WTC11 (cell line): Measurements from ENCODE around the gene ACBD4. TPM values are rescaled to one million over a fixed set of nuclear protein-coding genes. Genes with fewer than 3 reads are reported as not detected.

Experiments
- ATAC-seq: fragments of 200-7000 bp; cut with Tn5 transposase; 2 replicates; pipeline ENCODE4 v1.10.0; 2021; ENCODE audit warnings: mild to moderate bottlenecking, moderate library complexity
- CTCF ChIA-PET: fragments of 300-600 bp; sonication (Branson Sonifier 250); formaldehyde crosslinking; loops from one replicate; lab custom pipeline; 2021; ENCODE audit warnings: antibody characterized with exemption; lab: Charles Lee
- POLR2A ChIA-PET: fragments of 350-600 bp; sonication (Branson Sonifier 250); formaldehyde crosslinking; loops from one replicate; lab custom pipeline; 2021; ENCODE audit warnings: antibody characterized with exemption; lab: Charles Lee
- DNase-seq: peaks from one replicate; pipeline ENCODE4 v3.0.0; 2021; ENCODE audit warnings: low spot score
- H3K27ac Mint-ChIP-seq: 2 replicates; pipeline ENCODE4 v1.8.0; 2021; ENCODE audit warnings: mixed read lengths
- H3K27me3 Mint-ChIP-seq: 2 replicates; pipeline ENCODE4 v1.8.0; 2021; ENCODE audit warnings: low read depth, mild to moderate bottlenecking, moderate library complexity, mixed read lengths
- H3K36me3 Mint-ChIP-seq: 2 replicates; pipeline ENCODE4 v1.8.0; 2021; ENCODE audit warnings: mixed read lengths
- H3K4me1 Mint-ChIP-seq: 2 replicates; pipeline ENCODE4 v1.8.0; 2022; ENCODE audit warnings: mixed read lengths
- H3K4me3 Mint-ChIP-seq: 2 replicates; pipeline ENCODE4 v1.8.0; 2021; ENCODE audit warnings: mild to moderate bottlenecking, moderate library complexity, mixed read lengths
- H3K9me3 Mint-ChIP-seq: 2 replicates; pipeline ENCODE4 v1.8.0; 2021; ENCODE audit warnings: mixed read lengths
- ATF1 ChIP-seq: sonication (generic); formaldehyde crosslinking; IDR thresholded peaks from 2 replicates; pipeline ENCODE4 v1.8.1; 2023; ENCODE audit warnings: mild to moderate bottlenecking, moderate library complexity, missing genetic modification reagents
- CREM ChIP-seq: sonication (generic); formaldehyde crosslinking; IDR thresholded peaks from 2 replicates; pipeline ENCODE4 v1.8.1; 2022; ENCODE audit warnings: mild to moderate bottlenecking, missing genetic modification reagents, moderate library complexity
- E2F5 ChIP-seq: sonication (generic); formaldehyde crosslinking; IDR thresholded peaks from 2 replicates; pipeline ENCODE4 v1.8.1; 2022; ENCODE audit warnings: mild to moderate bottlenecking, moderate library complexity, missing genetic modification reagents
- ETV6 ChIP-seq: sonication (generic); formaldehyde crosslinking; IDR thresholded peaks from 2 replicates; pipeline ENCODE4 v1.8.1; 2022; ENCODE audit warnings: mild to moderate bottlenecking, missing genetic modification reagents
- FOXJ3 ChIP-seq: sonication (generic); formaldehyde crosslinking; IDR thresholded peaks from 2 replicates; pipeline ENCODE4 v1.9.0; 2021; ENCODE audit warnings: missing genetic modification reagents, mild to moderate bottlenecking, borderline replicate concordance
- HMGA2 ChIP-seq: fragments of 250-450 bp; sonication (Bioruptor Pico); IDR thresholded peaks from 2 replicates; pipeline ENCODE4 v1.4.0; 2021; ENCODE audit warnings: mild to moderate bottlenecking, moderate library complexity
- HMGXB4 ChIP-seq: sonication (generic); formaldehyde crosslinking; IDR thresholded peaks from 2 replicates; pipeline ENCODE4 v1.8.1; 2023; ENCODE audit warnings: mild to moderate bottlenecking, moderate library complexity, missing genetic modification reagents
- IRF1 ChIP-seq: sonication (generic); formaldehyde crosslinking; IDR thresholded peaks from 2 replicates; pipeline ENCODE4 v1.8.0; 2023; ENCODE audit warnings: missing genetic modification reagents
- MYBL2 ChIP-seq: sonication (generic); formaldehyde crosslinking; IDR thresholded peaks from 2 replicates; pipeline ENCODE4 v1.8.1; 2023; ENCODE audit warnings: mild to moderate bottlenecking, moderate library complexity, missing genetic modification reagents
- NR1H2 ChIP-seq: sonication (generic); formaldehyde crosslinking; IDR thresholded peaks from 2 replicates; pipeline ENCODE4 v1.9.0; 2021; ENCODE audit warnings: mild to moderate bottlenecking, moderate library complexity, missing genetic modification reagents
- OVOL2 ChIP-seq: fragments of 250-450 bp; sonication (Bioruptor Pico); IDR thresholded peaks from 2 replicates; pipeline ENCODE4 v1.9.0; 2021; ENCODE audit warnings: mild to moderate bottlenecking, borderline replicate concordance
- PRRX2 ChIP-seq: fragments of 250-450 bp; sonication (Bioruptor Pico); IDR thresholded peaks from 2 replicates; pipeline ENCODE4 v1.8.0; 2021; ENCODE audit warnings: mild to moderate bottlenecking
- SMAD4 ChIP-seq: sonication (generic); formaldehyde crosslinking; IDR thresholded peaks from 2 replicates; pipeline ENCODE4 v1.8.0; 2022; ENCODE audit warnings: mild to moderate bottlenecking, missing genetic modification reagents
- STAT6 ChIP-seq: sonication (generic); formaldehyde crosslinking; conservative IDR thresholded peaks from 2 replicates; pipeline ENCODE4 v1.8.1; 2023; ENCODE audit warnings: mild to moderate bottlenecking, low read depth, missing genetic modification reagents, moderate library complexity
- ZMAT4 ChIP-seq: fragments of 250-450 bp; sonication (Bioruptor Pico); IDR thresholded peaks from 2 replicates; pipeline ENCODE4 v1.9.0; 2021; ENCODE audit warnings: mild to moderate bottlenecking
- ZNF121 ChIP-seq: sonication (generic); formaldehyde crosslinking; IDR thresholded peaks from 2 replicates; pipeline ENCODE4 v1.8.0; 2023; ENCODE audit warnings: missing genetic modification reagents
- ZNF138 ChIP-seq: sonication (generic); formaldehyde crosslinking; conservative IDR thresholded peaks from 2 replicates; pipeline ENCODE4 v1.8.1; 2022; ENCODE audit warnings: mild to moderate bottlenecking, moderate library complexity, missing genetic modification reagents
- ZNF263 ChIP-seq: sonication (generic); formaldehyde crosslinking; IDR thresholded peaks from 2 replicates; pipeline ENCODE4 v1.8.1; 2022; ENCODE audit warnings: low read depth, mild to moderate bottlenecking, moderate library complexity, missing genetic modification reagents
- total RNA-seq: library from RNA; stranded (reverse); gene quantifications from 3 replicates; pipeline ENCODE4 v1.2.3, GENCODE V29; 2021

Gene ACBD4
- total RNA-seq, 1 experiment from 2014 or later, result 12.7 TPM

GRCh38 chr17:45170280-45170930 lies 34.9 kb downstream of the ACBD4 start:
- ATAC-seq (no peak), DNase-seq (no peak)
- H3K27ac Mint-ChIP-seq, result peak overlapping the region; percentile 87; the same call in 1 of the 2 replicates
- no peaks in the 10 kb centered on the region for H3K9me3 Mint-ChIP-seq
- POLR2A ChIA-PET, result interaction anchor here (1.4 to 4.4 kb wide), 3 partner anchors 9 to 22 kb away, joined by 9 to 82 read pairs (median 75); partner anchors contain the start of genes HEXIM1 and HEXIM2
- H3K36me3 Mint-ChIP-seq, result peaks cover 4% of the 10 kb centered on the region
- no peak overlapping the region for H3K4me3 Mint-ChIP-seq
- peaks cover 29% of the 10 kb centered on the region for H3K4me1 Mint-ChIP-seq
- CTCF ChIA-PET, result interaction anchor here (1.0 to 6.4 kb wide), 9 partner anchors 8 to 255 kb away, joined by 3 to 99 read pairs (median 7); partner anchors contain the start of genes ACBD4, HEXIM1 and HEXIM2
- TF ChIP-seq ATF1 (CRISPR knock-in tag) (no peak), ZMAT4 (no peak), STAT6 (CRISPR knock-in tag) (no peak), NR1H2 (CRISPR knock-in tag) (no peak), SMAD4 (CRISPR knock-in tag) (no peak), PRRX2 (no peak), ZNF263 (CRISPR knock-in tag) (no peak), HMGXB4 (CRISPR knock-in tag) (no peak), OVOL2 (CRISPR knock-in tag) (no peak), ETV6 (CRISPR knock-in tag) (no peak), CREM (CRISPR knock-in tag) (no peak), E2F5 (CRISPR knock-in tag) (no peak), MYBL2 (no peak), ZNF121 (CRISPR knock-in tag) (no peak)
- no peaks in the 10 kb centered on the region for H3K27me3 Mint-ChIP-seq

GRCh38 chr17:45170931-45171337 lies 35.4 kb downstream of the ACBD4 start:
- peak overlapping the region; percentile 87 for H3K27ac Mint-ChIP-seq
- POLR2A ChIA-PET, result interaction anchor here (4.0 to 4.4 kb wide), 2 partner anchors 9 to 22 kb away, joined by 75 to 82 read pairs; partner anchors contain the start of genes HEXIM1 and HEXIM2
- no peak for ATAC-seq

More at GRCh38 chr17:45170931-45171337, 35.4 kb downstream of the ACBD4 start:
- H3K36me3 Mint-ChIP-seq, result peaks cover 3% of the 10 kb centered on the region; the same call in 1 of the 2 replicates
- no peaks in the 10 kb centered on the region for H3K27me3 Mint-ChIP-seq
- H3K4me1 Mint-ChIP-seq, result peaks cover 29% of the 10 kb centered on the region
- TF ChIP-seq ZNF138 (CRISPR knock-in tag) (no peak), IRF1 (CRISPR knock-in tag) (no peak), HMGA2 (CRISPR knock-in tag) (no peak), FOXJ3 (CRISPR knock-in tag) (no peak), OVOL2 (CRISPR knock-in tag) (no peak), ETV6 (CRISPR knock-in tag) (no peak)
- no peak overlapping the region for H3K4me3 Mint-ChIP-seq
- DNase-seq, result no peak
- CTCF ChIA-PET, result interaction anchor here (1.0 to 6.4 kb wide), 11 partner anchors 9 to 254 kb away, joined by 3 to 99 read pairs (median 7); partner anchors contain the start of genes ACBD4, HEXIM1 and HEXIM2
- H3K9me3 Mint-ChIP-seq, result no peaks in the 10 kb centered on the region
